ACC112 (cell line): ENCODE results near the gene JPT2.
"Not testable (repeated sequence)": the region's sequence is repeated elsewhere in the genome, so short reads cannot be mapped to it uniquely, and the experiment has no call there.

ENCODE experiments used
- H2AFZ ChIP-seq: fragments of 200-600 bp; sonication (generic); one replicate; pipeline ENCODE4 v1.6.0; 2017; ENCODE audit warnings: antibody characterized with exemption, low read length; ENCODE audit not compliant: unreplicated experiment
- H3K27ac ChIP-seq: fragments of 200-600 bp; sonication (generic); 2 replicates; pipeline ENCODE4 v1.5.1; 2014; ENCODE audit warnings: low read depth, mild to moderate bottlenecking, antibody characterized with exemption, low read length, moderate library complexity
- H3K27me3 ChIP-seq: fragments of 200-600 bp; sonication (generic); 2 replicates; pipeline ENCODE4 v1.6.1; 2014; ENCODE audit warnings: mild to moderate bottlenecking, antibody characterized with exemption, low read length, moderate library complexity, mixed read lengths; ENCODE audit not compliant: insufficient read depth
- H3K36me3 ChIP-seq: fragments of 200-600 bp; sonication (generic); 2 replicates; pipeline ENCODE4 v1.6.1; 2016; ENCODE audit warnings: mild to moderate bottlenecking, antibody characterized with exemption, low read length, moderate library complexity, mixed read lengths; ENCODE audit not compliant: insufficient read depth
- H3K4me1 ChIP-seq: fragments of 200-600 bp; sonication (generic); one replicate; pipeline ENCODE4 v1.6.1; 2016; ENCODE audit warnings: low read length, mixed read lengths; ENCODE audit not compliant: insufficient read depth, unreplicated experiment, control insufficient read depth
- H3K4me3 ChIP-seq: fragments of 200-600 bp; sonication (generic); 2 replicates; pipeline ENCODE4 v1.5.1; 2014; ENCODE audit warnings: mild to moderate bottlenecking, low read depth, low read length
- H3K79me2 ChIP-seq: fragments of 200-600 bp; sonication (generic); one replicate; pipeline ENCODE4 v1.6.0; 2016; ENCODE audit warnings: low read length; ENCODE audit not compliant: control insufficient read depth, unreplicated experiment, insufficient read depth

JPT2 gene

DNA sequence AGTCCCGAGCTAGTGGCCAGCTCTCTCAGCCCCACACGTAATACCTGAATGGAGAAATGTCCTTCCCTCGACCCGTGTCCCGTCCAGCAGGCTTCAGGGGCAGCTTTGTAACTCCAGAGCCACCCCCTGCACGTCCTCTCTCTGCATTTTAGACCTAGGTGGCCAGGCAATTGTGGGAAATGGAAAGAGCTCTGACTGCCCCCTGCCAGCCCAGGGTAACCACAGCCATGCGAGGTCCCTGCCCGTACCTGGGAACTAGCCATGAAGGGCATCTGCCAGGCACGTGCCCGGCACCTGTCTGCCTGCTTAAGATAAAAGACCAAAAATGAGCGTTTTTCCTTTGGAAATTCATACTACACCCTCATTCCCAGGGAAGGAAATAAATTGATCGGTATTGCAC is 37.1 kb downstream of the JPT2 start:
- Histone ChIP-seq H3K4me1 (no peaks in the 10 kb centered on the region), H3K36me3 (no peaks in the 10 kb centered on the region), H2AFZ (no peak overlapping the region), H3K79me2 (peaks cover 71% of the 10 kb centered on the region), H3K4me3 (no peak overlapping the region), H3K27ac (no peak overlapping the region), H3K27me3 (no peaks in the 10 kb centered on the region)

GRCh38 chr16:1718236-1718635 is 40.2 kb downstream of the JPT2 start:
- H3K27me3 ChIP-seq, H3K36me3 ChIP-seq, H3K27ac ChIP-seq, H2AFZ ChIP-seq, H3K4me3 ChIP-seq: not testable (repeated sequence)
- Histone ChIP-seq H3K79me2 (peaks cover 56% of the 10 kb centered on the region), H3K4me1 (peaks cover 15% of the 10 kb centered on the region)

- H3K4me3 ChIP-seq, H3K27me3 ChIP-seq, H2AFZ ChIP-seq, H3K27ac ChIP-seq, H3K36me3 ChIP-seq: not testable (repeated sequence)
- Histone ChIP-seq H3K4me1 (peaks cover 18% of the 10 kb centered on the region), H3K79me2 (peaks cover 55% of the 10 kb centered on the region)
Measured at GRCh38 chr16:1719559-1720229, 41.6 kb downstream of the JPT2 start.

GRCh38 chr16:1721372-1721771 is 43.3 kb downstream of the JPT2 start:
- H3K4me3 ChIP-seq, result no peak overlapping the region
- no peaks in the 10 kb centered on the region for H3K27me3 ChIP-seq
- peaks cover 47% of the 10 kb centered on the region for H3K79me2 ChIP-seq
- no peak overlapping the region for H2AFZ ChIP-seq
- peak overlapping the region; percentile 28 for H3K27ac ChIP-seq
- H3K4me1 ChIP-seq, result peaks cover 18% of the 10 kb centered on the region
- H3K36me3 ChIP-seq, result 0 out of 2 replicates have a peak, but pooled peaks cover 4% of the 10 kb centered on the region

- H3K27me3 ChIP-seq, result no peaks in the 10 kb centered on the region
- H3K79me2 ChIP-seq, result peaks cover 43% of the 10 kb centered on the region
- H2AFZ ChIP-seq, result no peak overlapping the region
- 0 out of 2 replicates have a peak, but pooled peaks cover 4% of the 10 kb centered on the region for H3K36me3 ChIP-seq
- H3K4me3 ChIP-seq, result no peak overlapping the region
- H3K27ac ChIP-seq, result no peak overlapping the region
- H3K4me1 ChIP-seq, result peaks cover 18% of the 10 kb centered on the region
Measured at GRCh38 chr16:1723450-1724147, 45.5 kb downstream of the JPT2 start.

DNA sequence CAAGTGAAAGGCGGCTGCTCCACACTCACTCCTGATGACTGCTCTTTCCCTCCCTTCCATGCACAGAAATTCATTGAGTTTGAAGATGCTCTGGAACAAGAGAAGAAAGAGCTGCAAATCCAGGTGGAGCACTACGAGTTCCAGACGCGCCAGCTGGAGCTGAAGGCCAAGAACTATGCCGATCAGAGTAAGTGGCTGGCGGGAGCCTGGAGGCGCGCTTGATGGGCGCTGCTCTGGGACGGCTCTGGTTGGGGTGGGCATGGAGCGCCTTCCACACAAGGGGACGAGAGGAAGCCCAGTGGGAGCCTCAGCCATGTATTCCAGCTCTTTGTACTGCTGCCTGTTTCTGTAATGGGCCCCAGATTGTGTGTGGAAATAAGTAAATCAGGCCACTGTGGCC is 46.4 kb downstream of the JPT2 start:
- Histone ChIP-seq H3K36me3 (peaks cover 7% of the 10 kb centered on the region; the same call in 1 of the 2 replicates), H3K27ac (no peak overlapping the region), H3K27me3 (no peaks in the 10 kb centered on the region), H3K79me2 (peaks cover 35% of the 10 kb centered on the region), H3K4me3 (no peak overlapping the region), H3K4me1 (peaks cover 18% of the 10 kb centered on the region), H2AFZ (no peak overlapping the region)

GRCh38 chr16:1726661-1727502 is 48.8 kb downstream of the JPT2 start:
- Histone ChIP-seq H3K27me3 (no peaks in the 10 kb centered on the region), H3K4me1 (peaks cover 12% of the 10 kb centered on the region), H3K4me3 (no peak overlapping the region), H3K79me2 (peaks cover 30% of the 10 kb centered on the region), H3K36me3 (peaks cover 7% of the 10 kb centered on the region; the same call in 1 of the 2 replicates), H3K27ac (no peak overlapping the region), H2AFZ (no peak overlapping the region)

DNA sequence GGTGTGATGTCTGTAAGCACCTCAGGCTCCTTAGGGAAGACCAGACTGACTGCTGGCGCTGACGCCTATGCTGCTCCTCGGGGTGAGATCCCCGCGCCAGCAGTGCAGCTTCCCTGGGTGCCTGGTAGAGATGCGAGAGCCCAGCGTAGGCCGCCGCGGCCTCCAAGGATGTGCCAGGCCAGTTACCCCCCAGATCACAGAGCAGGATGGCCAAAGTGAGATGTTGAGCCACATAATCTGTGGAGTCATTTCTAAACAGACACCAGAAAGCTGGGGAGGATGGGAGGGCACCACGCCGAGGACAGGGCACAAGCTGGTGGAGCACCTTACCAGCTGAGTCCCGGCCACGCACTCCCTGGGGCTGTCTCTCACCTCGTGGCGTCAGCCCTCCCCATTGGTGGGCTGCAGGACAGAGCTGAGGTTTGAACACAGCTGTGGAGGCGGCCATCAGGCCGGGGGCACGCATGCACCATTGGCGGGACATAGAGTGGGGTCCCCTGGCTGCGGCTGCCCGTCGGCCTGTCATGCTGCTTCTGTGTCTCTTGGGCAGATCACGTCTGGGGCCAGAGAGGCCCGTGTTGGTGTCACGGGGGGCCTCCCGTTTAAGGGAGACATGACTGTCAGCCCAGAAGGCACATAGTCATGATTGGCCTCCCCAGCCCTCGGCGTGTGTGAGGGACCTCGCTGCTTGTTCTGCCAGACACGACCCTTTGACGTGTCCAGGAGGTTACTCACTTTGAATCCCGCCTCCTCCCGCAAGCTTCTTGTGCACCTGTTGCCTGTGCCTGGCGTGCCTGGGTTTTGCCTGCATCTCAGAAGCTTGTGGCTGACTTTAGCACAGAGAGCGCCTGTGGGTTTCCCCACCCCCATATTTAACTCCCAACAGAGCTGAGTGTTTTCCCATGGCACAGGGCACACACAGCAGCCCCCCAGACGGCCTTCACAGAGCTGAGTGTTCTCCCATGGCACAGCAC is 49.9 kb downstream of the JPT2 start:
- Histone ChIP-seq H3K4me3 (no peak overlapping the region), H3K4me1 (peaks cover 5% of the 10 kb centered on the region), H3K79me2 (peaks cover 30% of the 10 kb centered on the region), H3K27me3 (no peaks in the 10 kb centered on the region), H3K36me3 (peaks cover 11% of the 10 kb centered on the region; the same call in 1 of the 2 replicates), H3K27ac (no peak overlapping the region), H2AFZ (no peak overlapping the region)

- Histone ChIP-seq H3K36me3 (peaks cover 22% of the 10 kb centered on the region; the same call in 1 of the 2 replicates), H3K27ac (no peak overlapping the region), H3K27me3 (no peaks in the 10 kb centered on the region)
Measured at GRCh38 chr16:1729026-1729425, 50.9 kb downstream of the JPT2 start.

GRCh38 chr16:1729445-1729844 is 51.4 kb downstream of the JPT2 start:
- no peaks in the 10 kb centered on the region for H3K27me3 ChIP-seq
- H3K79me2 ChIP-seq, result peaks cover 16% of the 10 kb centered on the region
- no peak overlapping the region for H3K27ac ChIP-seq
- H2AFZ ChIP-seq, result no peak overlapping the region
- peaks cover 27% of the 10 kb centered on the region; the same call in 1 of the 2 replicates for H3K36me3 ChIP-seq
- no peak overlapping the region for H3K4me3 ChIP-seq
- H3K4me1 ChIP-seq, result no peaks in the 10 kb centered on the region

More at GRCh38 chr16:1729026-1729425, 50.9 kb downstream of the JPT2 start:
- Histone ChIP-seq H3K4me1 (no peaks in the 10 kb centered on the region), H3K79me2 (peaks cover 19% of the 10 kb centered on the region), H2AFZ (no peak overlapping the region), H3K4me3 (no peak overlapping the region)
